Measurements from ENCODE around the gene LMTK2. TPM values are rescaled to one million over a fixed set of nuclear protein-coding genes. Genes with fewer than 3 reads are reported as not detected.

The LMTK2 gene
- total and polyA plus RNA-seq, 2 donors (not counting 1 experiment from before 2014, with no cell fraction given), result 5.2 to 6.9 TPM

DNA sequence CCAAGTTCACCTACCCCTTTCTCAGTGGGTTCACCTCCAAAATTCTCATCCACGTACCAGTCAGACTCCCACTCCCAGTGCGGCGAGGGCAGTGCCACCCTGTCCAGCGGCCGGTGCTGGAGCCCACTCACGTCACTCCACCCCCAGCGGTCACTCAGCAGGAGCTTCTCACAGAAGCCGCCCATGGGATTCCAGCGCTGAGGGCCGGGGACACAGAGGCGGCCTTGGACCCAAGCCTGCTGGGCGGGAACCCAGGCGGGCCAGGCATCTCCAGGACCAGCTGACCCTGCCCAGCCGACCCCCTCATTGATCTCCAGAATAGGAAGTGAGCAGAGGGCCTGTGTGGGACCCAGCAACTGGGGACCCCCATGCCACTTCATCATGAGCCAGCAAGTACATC lies 138.2 kb downstream of the LMTK2 start:
- peaks cover 4% of the 10 kb centered on the region for H3K36me3 ChIP-seq (ENCODE audit: control insufficient read depth, insufficient read depth, low read length)
- no peak overlapping the region for H3K4me3 ChIP-seq (replicated peaks in 1 of 4; ENCODE audit: control extremely low read depth in 1 of 4, insufficient read depth in 1 of 4, low read depth in 3 of 4, low read length in 4 of 4)
- H3K27me3 ChIP-seq (ENCODE audit: control insufficient read depth, insufficient read depth, low read length), result no peaks in the 10 kb centered on the region
- no peak overlapping the region for H2AFZ ChIP-seq (ENCODE audit: low read length)
- no peaks in the 10 kb centered on the region for H4K20me1 ChIP-seq (ENCODE audit: control insufficient read depth, extremely low read depth, insufficient read depth, low read length)
- no peak for DNase-seq (ENCODE audit: low read depth in 2 of 2)
- no peak overlapping the region for H3K9ac ChIP-seq (ENCODE audit: insufficient read depth, low read length)
- no peak overlapping the region for H3K4me2 ChIP-seq (ENCODE audit: extremely low read depth, insufficient read depth, low read length)
- TF ChIP-seq CTCF (conservative IDR thresholded peaks at IDR 0.05 in 1 of 2, IDR thresholded peaks at IDR 0.05 in 1 of 2; ENCODE audit: low read depth in 1 of 2, low read length in 2 of 2) (no peak), EZH2 (IDR thresholded peaks at IDR 0.05; ENCODE audit: low read length, missing control alignments) (no peak)
- H3K27ac ChIP-seq (ENCODE audit: insufficient read depth, low read length), result no peak overlapping the region
- no peaks in the 10 kb centered on the region for H3K79me2 ChIP-seq (ENCODE audit: control insufficient read depth, insufficient read depth, low read length)
- H3K4me1 ChIP-seq (ENCODE audit: control insufficient read depth, extremely low read depth, insufficient read depth, low read length), result no peaks in the 10 kb centered on the region
- H3K9me3 ChIP-seq (ENCODE audit: control insufficient read depth, insufficient read depth, low read depth, low read length), result no peaks in the 10 kb centered on the region

GRCh38 chr7:98248156-98248555 lies 141.5 kb downstream of the LMTK2 start:
- DNase-seq (ENCODE audit: low read depth in 2 of 2), result no peak
- peaks cover 8% of the 10 kb centered on the region for H3K4me1 ChIP-seq (ENCODE audit: control insufficient read depth, extremely low read depth, insufficient read depth, low read length)
- no peak overlapping the region for H3K27ac ChIP-seq (ENCODE audit: insufficient read depth, low read length)
- peaks cover 2% of the 10 kb centered on the region for H3K36me3 ChIP-seq (ENCODE audit: control insufficient read depth, insufficient read depth, low read length)
- no peak overlapping the region for H2AFZ ChIP-seq (ENCODE audit: low read length)
- H3K79me2 ChIP-seq (ENCODE audit: control insufficient read depth, insufficient read depth, low read length), result peaks cover 13% of the 10 kb centered on the region
- no peak overlapping the region for H3K9ac ChIP-seq (ENCODE audit: insufficient read depth, low read length)
- no peaks in the 10 kb centered on the region for H4K20me1 ChIP-seq (ENCODE audit: control insufficient read depth, extremely low read depth, insufficient read depth, low read length)
- H3K9me3 ChIP-seq (ENCODE audit: control insufficient read depth, insufficient read depth, low read depth, low read length), result no peaks in the 10 kb centered on the region
- no peak overlapping the region for H3K4me2 ChIP-seq (ENCODE audit: extremely low read depth, insufficient read depth, low read length)
- no peaks in the 10 kb centered on the region for H3K27me3 ChIP-seq (ENCODE audit: control insufficient read depth, insufficient read depth, low read length)
- no peak overlapping the region for H3K4me3 ChIP-seq (replicated peaks in 1 of 4; ENCODE audit: control extremely low read depth in 1 of 4, insufficient read depth in 1 of 4, low read depth in 3 of 4, low read length in 4 of 4)
- TF ChIP-seq EZH2 (IDR thresholded peaks at IDR 0.05; ENCODE audit: low read length, missing control alignments) (no peak), CTCF (conservative IDR thresholded peaks at IDR 0.05 in 1 of 2, IDR thresholded peaks at IDR 0.05 in 1 of 2; ENCODE audit: low read depth in 1 of 2, low read length in 2 of 2) (no peak)

GRCh38 chr7:98249106-98249505 lies 142.4 kb downstream of the LMTK2 start:
- H3K4me3 ChIP-seq (replicated peaks in 1 of 4; ENCODE audit: control extremely low read depth in 1 of 4, insufficient read depth in 1 of 4, low read depth in 3 of 4, low read length in 4 of 4), result no peak overlapping the region
- H3K4me1 ChIP-seq (ENCODE audit: control insufficient read depth, extremely low read depth, insufficient read depth, low read length), result peaks cover 8% of the 10 kb centered on the region
- no peaks in the 10 kb centered on the region for H3K9me3 ChIP-seq (ENCODE audit: control insufficient read depth, insufficient read depth, low read depth, low read length)
- peaks cover 2% of the 10 kb centered on the region for H3K36me3 ChIP-seq (ENCODE audit: control insufficient read depth, insufficient read depth, low read length)
- H2AFZ ChIP-seq (ENCODE audit: low read length), result no peak overlapping the region
- H3K27ac ChIP-seq (ENCODE audit: insufficient read depth, low read length), result no peak overlapping the region
- no peak overlapping the region for H3K9ac ChIP-seq (ENCODE audit: insufficient read depth, low read length)
- no peak overlapping the region for H3K4me2 ChIP-seq (ENCODE audit: extremely low read depth, insufficient read depth, low read length)
- no peaks in the 10 kb centered on the region for H3K27me3 ChIP-seq (ENCODE audit: control insufficient read depth, insufficient read depth, low read length)
- H4K20me1 ChIP-seq (ENCODE audit: control insufficient read depth, extremely low read depth, insufficient read depth, low read length), result no peaks in the 10 kb centered on the region
- H3K79me2 ChIP-seq (ENCODE audit: control insufficient read depth, insufficient read depth, low read length), result peaks cover 16% of the 10 kb centered on the region
- DNase-seq (ENCODE audit: low read depth in 2 of 2), result no peak
- TF ChIP-seq CTCF (conservative IDR thresholded peaks at IDR 0.05 in 1 of 2, IDR thresholded peaks at IDR 0.05 in 1 of 2; ENCODE audit: low read depth in 1 of 2, low read length in 2 of 2), result no peak
- TF ChIP-seq EZH2 (IDR thresholded peaks at IDR 0.05; ENCODE audit: low read length, missing control alignments), result no peak

All from fibroblast of lung (primary cell).